ENCODE measurements around the gene BBX.

- TF ChIP-seq EZH2 (IDR thresholded peaks at IDR 0.05) (no peak), POLR2AphosphoS5 (IDR thresholded peaks at IDR 0.05; ENCODE audit: borderline replicate concordance, low read depth, low read length) (no peak)
These were observed 325.7 kb downstream of the BBX start for GRCh38 chr3:107848351-107848915.
